ENCODE data around the gene ZNF710.

Gene ZNF710

GRCh38 chr15:90119367-90119766 is 118.2 kb downstream of the ZNF710 start:
- POLR2A ChIA-PET, result no interaction called here
- H3K4me3 ChIP-seq (ENCODE audit: low read depth, low read length), result no peak overlapping the region
- CTCF ChIA-PET, result interaction anchor here (2.6 kb wide), 1 partner anchor 102 kb away, joined by 8 read pairs; no protein-coding TSS in a partner anchor
- DNase-seq (ENCODE audit: low read depth, low spot score), result no peak
- TF ChIP-seq CTCF (IDR thresholded peaks at IDR 0.05; ENCODE audit: insufficient read depth, low read length, missing control alignments), result no peak

GRCh38 chr15:90121086-90121485 is 120.0 kb downstream of the ZNF710 start:
- no peak for DNase-seq (ENCODE audit: low read depth, low spot score)

GRCh38 chr15:90124507-90124906 is 123.4 kb downstream of the ZNF710 start:
- no peak overlapping the region for H3K4me3 ChIP-seq (ENCODE audit: low read depth, low read length)
- TF ChIP-seq CTCF (IDR thresholded peaks at IDR 0.05; ENCODE audit: insufficient read depth, low read length, missing control alignments), result no peak
- POLR2A ChIA-PET, result no interaction called here
- CTCF ChIA-PET, result interaction anchor here (1.0 kb wide), 1 partner anchor 18 kb away, joined by 3 read pairs; no protein-coding TSS in a partner anchor
- no peak for DNase-seq (ENCODE audit: low read depth, low spot score)

More at GRCh38 chr15:90121086-90121485, 120.0 kb downstream of the ZNF710 start:
- ChIA-PET POLR2A (no interaction called here), CTCF (no interaction called here)
- TF ChIP-seq CTCF (IDR thresholded peaks at IDR 0.05; ENCODE audit: insufficient read depth, low read length, missing control alignments), result no peak
- H3K4me3 ChIP-seq (ENCODE audit: low read depth, low read length), result no peak overlapping the region

GRCh38 chr15:90126022-90126421 is 124.9 kb downstream of the ZNF710 start:
- ChIA-PET POLR2A (interaction anchor here (0.7 kb wide), 1 partner anchor 522 kb away, joined by 3 read pairs; no protein-coding TSS in a partner anchor), CTCF (interaction anchor here (0.9 kb wide), 1 partner anchor 55 kb away, joined by 3 read pairs; no protein-coding TSS in a partner anchor)
- H3K4me3 ChIP-seq (ENCODE audit: low read depth, low read length), result no peak overlapping the region
- TF ChIP-seq CTCF (IDR thresholded peaks at IDR 0.05; ENCODE audit: insufficient read depth, low read length, missing control alignments), result no peak
- no peak for DNase-seq (ENCODE audit: low read depth, low spot score)

- CTCF ChIA-PET, result no interaction called here
- no peak for TF ChIP-seq CTCF (IDR thresholded peaks at IDR 0.05; ENCODE audit: insufficient read depth, low read length, missing control alignments)
- POLR2A ChIA-PET, result interaction anchor here (0.7 kb wide), 1 partner anchor 521 kb away, joined by 3 read pairs; no protein-coding TSS in a partner anchor
- no peak for DNase-seq (ENCODE audit: low read depth, low spot score)
- H3K4me3 ChIP-seq (ENCODE audit: low read depth, low read length), result no peak overlapping the region
These were observed 125.7 kb downstream of the ZNF710 start for GRCh38 chr15:90126596-90127435.

GRCh38 chr15:90130291-90130690 is 129.2 kb downstream of the ZNF710 start:
- CTCF ChIA-PET, result no interaction called here
- H3K4me3 ChIP-seq (ENCODE audit: low read depth, low read length), result no peak overlapping the region
- no peak for TF ChIP-seq CTCF (IDR thresholded peaks at IDR 0.05; ENCODE audit: insufficient read depth, low read length, missing control alignments)
- no peak for DNase-seq (ENCODE audit: low read depth, low spot score)
- POLR2A ChIA-PET, result no interaction called here
